GM23248 (cell line): ENCODE results near the gene TMCO5A.

Experiments
- EZH2 ChIP-seq: fragments of 200-600 bp; sonication (generic); IDR thresholded peaks from 2 replicates; pipeline ENCODE4 v1.6.1; 2018; ENCODE audit warnings: antibody characterized with exemption, mild to moderate bottlenecking; ENCODE audit not compliant: insufficient read depth, poor library complexity, severe bottlenecking
- EZH2phosphoT487 ChIP-seq: fragments of 200-600 bp; sonication (generic); IDR thresholded peaks from 2 replicates; pipeline ENCODE4 v1.6.1; 2018; ENCODE audit warnings: antibody characterized with exemption, moderate library complexity, mild to moderate bottlenecking, low read depth; ENCODE audit not compliant: insufficient read depth

GRCh38 chr15:37933666-37934065 is 774 bp upstream of the TMCO5A start:
- TF ChIP-seq EZH2phosphoT487 (no peak), EZH2 (no peak)
